ENCODE measurements around the gene SYNPO2. TPM values are rescaled to one million over a fixed set of nuclear protein-coding genes. Genes with fewer than 3 reads are reported as not detected.
A peak's percentile ranks its signal among the peaks of the same experiment; 100 is the strongest.

SYNPO2 gene
- polyA plus RNA-seq, 1 experiment: 5.1 TPM

- H3K4me3 ChIP-seq (ENCODE audit: low read depth, low read length): no peak overlapping the region
- CTCF ChIA-PET: interaction anchor here (0.6 to 1.2 kb wide), 2 partner anchors 49 to 56 kb away, joined by 3 read pairs; no protein-coding TSS in a partner anchor
- no peaks in the 10 kb centered on the region for H3K27me3 ChIP-seq (ENCODE audit: control insufficient read depth, insufficient read depth, low read length)
- POLR2A ChIA-PET: interaction anchor here (0.6 to 0.7 kb wide), 2 partner anchors 12 to 54 kb away, joined by 3 to 4 read pairs; no protein-coding TSS in a partner anchor
- no peak overlapping the region for H3K27ac ChIP-seq (ENCODE audit: low read depth, low read length)
- H3K9me3 ChIP-seq (ENCODE audit: control insufficient read depth, insufficient read depth, low read length): no peaks in the 10 kb centered on the region
- no peak for TF ChIP-seq CTCF (IDR thresholded peaks at IDR 0.05; ENCODE audit: low read depth, low read length)
- DNase-seq (ENCODE audit: low read depth, low spot score): no peak
Measured at GRCh38 chr4:119038116-119038841, 149.6 kb downstream of the SYNPO2 start.

DNA sequence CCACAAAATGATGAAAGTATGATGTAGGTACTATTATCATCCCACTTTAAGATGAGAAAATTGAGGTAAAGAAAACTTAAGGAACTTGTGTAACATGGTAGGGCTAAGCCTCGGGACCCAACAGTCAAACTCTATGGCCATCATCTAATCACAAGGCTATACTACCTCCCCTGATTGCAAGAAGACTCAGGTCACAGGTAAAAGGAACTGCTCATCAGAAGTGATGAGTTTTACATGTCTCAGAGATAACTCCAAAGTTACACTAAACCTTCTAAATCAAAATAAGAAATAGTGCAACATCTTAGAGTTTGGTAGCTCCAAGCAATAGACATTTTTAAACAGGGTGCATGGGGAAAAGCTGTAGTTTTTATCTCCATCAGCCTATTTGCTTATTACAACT is 150.5 kb downstream of the SYNPO2 start:
- Histone ChIP-seq H3K4me3 (ENCODE audit: low read depth, low read length) (no peak overlapping the region), H3K27me3 (ENCODE audit: control insufficient read depth, insufficient read depth, low read length) (no peaks in the 10 kb centered on the region), H3K27ac (ENCODE audit: low read depth, low read length) (no peak overlapping the region), H3K9me3 (ENCODE audit: control insufficient read depth, insufficient read depth, low read length) (no peaks in the 10 kb centered on the region)
- POLR2A ChIA-PET: no interaction called here
- CTCF ChIA-PET: interaction anchor here (0.6 to 3.0 kb wide), 5 partner anchors 14 to 261 kb away, joined by 3 to 21 read pairs (median 4); a partner anchor contains a TSS
- TF ChIP-seq CTCF (IDR thresholded peaks at IDR 0.05; ENCODE audit: low read depth, low read length): no peak
- DNase-seq (ENCODE audit: low read depth, low spot score): no peak

- Histone ChIP-seq H3K27me3 (ENCODE audit: control insufficient read depth, insufficient read depth, low read length) (no peaks in the 10 kb centered on the region), H3K9me3 (ENCODE audit: control insufficient read depth, insufficient read depth, low read length) (no peaks in the 10 kb centered on the region), H3K27ac (ENCODE audit: low read depth, low read length) (peak overlapping the region; percentile 23), H3K4me3 (ENCODE audit: low read depth, low read length) (no peak overlapping the region)
- DNase-seq (ENCODE audit: low read depth, low spot score): no peak
- CTCF ChIA-PET: interaction anchor here (1.0 to 4.5 kb wide), 6 partner anchors 14 to 260 kb away, joined by 3 to 49 read pairs (median 17); partner anchors contain the start of gene USP53
- POLR2A ChIA-PET: interaction anchor here (1.4 to 1.7 kb wide), 5 partner anchors 10 to 63 kb away, joined by 4 to 17 read pairs (median 5); no protein-coding TSS in a partner anchor
- TF ChIP-seq CTCF (IDR thresholded peaks at IDR 0.05; ENCODE audit: low read depth, low read length): peak; percentile 25; the same call in 1 of the 2 replicates
Measured at GRCh38 chr4:119039779-119040178, 151.1 kb downstream of the SYNPO2 start.

DNA sequence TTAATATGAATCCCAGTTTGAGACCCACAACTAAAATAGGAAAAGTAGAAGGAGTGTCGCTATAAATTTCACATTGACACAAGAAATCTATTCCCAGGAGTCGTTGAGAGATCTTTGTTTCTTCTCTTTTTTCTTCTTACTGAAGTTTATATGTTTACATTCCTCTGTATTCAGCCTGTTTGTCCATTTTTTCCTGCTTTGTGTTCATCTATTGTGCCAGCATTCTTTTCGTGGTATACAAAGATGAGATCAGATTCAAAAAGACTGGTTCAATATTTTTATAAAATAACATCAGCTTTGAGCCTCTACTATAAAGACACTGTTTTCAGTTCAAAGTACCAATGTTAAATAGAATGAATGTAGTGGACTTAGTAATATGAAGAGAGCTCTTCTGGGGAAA is 151.6 kb downstream of the SYNPO2 start:
- TF ChIP-seq CTCF (IDR thresholded peaks at IDR 0.05; ENCODE audit: low read depth, low read length): no peak
- no peak for DNase-seq (ENCODE audit: low read depth, low spot score)
- no peaks in the 10 kb centered on the region for H3K9me3 ChIP-seq (ENCODE audit: control insufficient read depth, insufficient read depth, low read length)
- H3K27ac ChIP-seq (ENCODE audit: low read depth, low read length): peak overlapping the region; percentile 97
- POLR2A ChIA-PET: interaction anchor here (0.9 to 2.6 kb wide), 9 partner anchors 9 to 172 kb away, joined by 3 to 17 read pairs (median 6); partner anchors contain the start of gene USP53
- no peaks in the 10 kb centered on the region for H3K27me3 ChIP-seq (ENCODE audit: control insufficient read depth, insufficient read depth, low read length)
- CTCF ChIA-PET: interaction anchor here (0.6 to 4.5 kb wide), 12 partner anchors 11 to 274 kb away, joined by 3 to 49 read pairs (median 8); partner anchors contain the start of gene USP53
- no peak overlapping the region for H3K4me3 ChIP-seq (ENCODE audit: low read depth, low read length)

Data from AG04450 (cell line).